A673 (cell line): ENCODE results near the gene MAPK8IP1. TPM values are rescaled to one million over a fixed set of nuclear protein-coding genes. Genes with fewer than 3 reads are reported as not detected.
A peak's percentile ranks its signal among the peaks of the same experiment; 100 is the strongest.

Experiments used
- BruUV-seq: library from RNA; stranded (reverse); fragments of 400-500 nt; replicated peaks from 2 replicates; lab custom pipeline; 2021; lab: Mats Ljungman, UMichigan
- CTCF ChIA-PET: fragments of 300-600 bp; sonication (Branson Sonifier 250); formaldehyde crosslinking; loops from one replicate; lab custom pipeline; 2022; ENCODE audit warnings: antibody characterized with exemption; lab: Charles Lee
- POLR2A ChIA-PET: fragments of 300-600 bp; sonication (Branson Sonifier 250); formaldehyde crosslinking; loops from one replicate; lab custom pipeline; 2022; ENCODE audit warnings: antibody characterized with exemption; ENCODE audit not compliant: low non-redundant PET; lab: Charles Lee
- DNase-seq: peaks from one replicate; pipeline ENCODE4 v3.0.0-alpha.2; 2015; ENCODE audit warnings: low spot score
- H3K27ac ChIP-seq: fragments of 200-600 bp; sonication (generic); 2 replicates; pipeline ENCODE4 v1.5.1; 2016; ENCODE audit warnings: mixed run types, low read depth, mild to moderate bottlenecking, mixed read lengths, antibody characterized with exemption, low read length; ENCODE audit not compliant: poor library complexity, severe bottlenecking
- H3K27me3 ChIP-seq: fragments of 200-600 bp; sonication (generic); replicated peaks from 2 replicates; pipeline ENCODE4 v1.6.1; 2017; ENCODE audit warnings: mixed run types, low read depth, mild to moderate bottlenecking, mixed read lengths, antibody characterized with exemption, low read length; ENCODE audit not compliant: insufficient read depth, poor library complexity
- H3K36me3 ChIP-seq: fragments of 200-600 bp; sonication (generic); 2 replicates; pipeline ENCODE4 v1.6.1; 2016; ENCODE audit warnings: mixed run types, mild to moderate bottlenecking, mixed read lengths, antibody characterized with exemption, low read length; ENCODE audit not compliant: insufficient read depth, poor library complexity, severe bottlenecking
- H3K4me1 ChIP-seq: fragments of 200-600 bp; sonication (generic); 2 replicates; pipeline ENCODE4 v1.6.1; 2017; ENCODE audit warnings: mixed run types, mild to moderate bottlenecking, mixed read lengths, antibody characterized with exemption, low read length; ENCODE audit not compliant: insufficient read depth, poor library complexity, severe bottlenecking
- H3K4me3 ChIP-seq: fragments of 200-600 bp; sonication (generic); 2 replicates; pipeline ENCODE4 v1.5.1; 2016; ENCODE audit warnings: low read depth, mixed run types, mild to moderate bottlenecking, mixed read lengths, low read length; ENCODE audit not compliant: poor library complexity, severe bottlenecking
- H3K9me3 ChIP-seq: fragments of 200-600 bp; sonication (generic); 2 replicates; pipeline ENCODE4 v1.6.1; 2016; ENCODE audit warnings: mixed run types, low read depth, mild to moderate bottlenecking, mixed read lengths, antibody characterized with exemption, low read length; ENCODE audit not compliant: poor library complexity, severe bottlenecking
- EZH2 ChIP-seq: fragments of 200-600 bp; sonication (generic); IDR thresholded peaks from 2 replicates; pipeline ENCODE4 v1.6.1; 2017; ENCODE audit warnings: borderline replicate concordance, low read depth, mild to moderate bottlenecking, mixed read lengths, antibody characterized with exemption, low read length; ENCODE audit not compliant: poor library complexity, severe bottlenecking
- intact Hi-C: fragments of 100-400 bp; cut with micrococcal nuclease; formaldehyde crosslinking; loops from one replicate; pipeline ENCODE4 v1.10.0; 2022; ENCODE audit not compliant: unreplicated experiment
- total RNA-seq: library from RNA; stranded (reverse); gene quantifications from 2 replicates; pipeline ENCODE4 v1.2.3, GENCODE V29; 2021
- TF ChIP-seq, protein P1 (sequence below): fragments of 300-800, 200-600 bp; sonication (generic); conservative IDR thresholded peaks from 2 replicates; pipeline ENCODE4 v1.5.1; 2017; ENCODE audit warnings: low read depth, mild to moderate bottlenecking, antibody characterized with exemption, low read length, moderate library complexity, mixed read lengths

The MAPK8IP1 gene
- total RNA-seq, 1 experiment from 2014 or later, result 46.0 TPM

DNA sequence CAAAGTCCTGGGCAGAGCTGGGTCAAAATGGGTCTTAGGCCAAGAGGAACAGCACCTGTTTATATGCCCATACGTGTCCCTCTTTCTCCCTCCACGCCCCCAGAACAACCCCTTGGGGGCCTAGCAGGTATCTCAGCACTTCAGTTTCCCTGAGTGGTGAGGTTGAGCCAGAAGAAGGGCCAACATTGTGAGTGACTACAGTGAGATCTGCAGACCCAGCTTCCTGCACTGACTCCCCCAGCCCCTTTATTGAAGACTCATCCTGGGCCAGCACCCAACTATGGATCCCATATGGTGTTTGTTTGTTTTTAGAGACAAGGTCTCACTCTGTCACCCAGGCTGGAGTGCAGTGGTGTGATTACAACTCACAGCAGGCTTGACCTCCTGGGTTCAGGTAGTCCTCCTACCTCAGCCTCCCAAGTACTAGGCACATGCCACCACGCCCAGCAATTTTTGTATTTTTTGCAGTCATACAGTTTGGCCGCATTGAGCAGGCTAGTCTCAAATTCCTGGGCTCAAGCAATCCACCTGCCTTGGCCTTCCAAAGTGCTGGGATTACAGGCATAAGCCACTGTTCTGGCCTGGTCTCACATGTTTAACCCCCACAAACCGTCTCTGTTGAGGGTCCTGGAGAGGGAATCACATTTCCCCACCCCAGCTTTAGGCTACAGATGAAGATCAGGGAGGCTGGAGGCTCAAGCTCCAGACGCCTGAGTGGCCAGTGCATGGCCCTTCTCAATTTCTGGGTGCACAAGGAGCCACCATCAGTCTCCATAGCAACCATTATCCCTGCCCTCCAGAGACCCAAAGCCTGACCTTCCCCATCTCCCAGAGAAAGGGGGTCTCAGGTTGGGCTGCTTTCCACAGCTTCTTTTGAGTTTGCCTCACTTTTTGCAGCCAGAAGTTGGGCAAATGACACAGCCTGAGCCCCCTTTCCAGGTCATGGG lies 35.4 kb downstream of the MAPK8IP1 start:
- CTCF ChIA-PET, result no interaction called here
- no peak for DNase-seq

DNA sequence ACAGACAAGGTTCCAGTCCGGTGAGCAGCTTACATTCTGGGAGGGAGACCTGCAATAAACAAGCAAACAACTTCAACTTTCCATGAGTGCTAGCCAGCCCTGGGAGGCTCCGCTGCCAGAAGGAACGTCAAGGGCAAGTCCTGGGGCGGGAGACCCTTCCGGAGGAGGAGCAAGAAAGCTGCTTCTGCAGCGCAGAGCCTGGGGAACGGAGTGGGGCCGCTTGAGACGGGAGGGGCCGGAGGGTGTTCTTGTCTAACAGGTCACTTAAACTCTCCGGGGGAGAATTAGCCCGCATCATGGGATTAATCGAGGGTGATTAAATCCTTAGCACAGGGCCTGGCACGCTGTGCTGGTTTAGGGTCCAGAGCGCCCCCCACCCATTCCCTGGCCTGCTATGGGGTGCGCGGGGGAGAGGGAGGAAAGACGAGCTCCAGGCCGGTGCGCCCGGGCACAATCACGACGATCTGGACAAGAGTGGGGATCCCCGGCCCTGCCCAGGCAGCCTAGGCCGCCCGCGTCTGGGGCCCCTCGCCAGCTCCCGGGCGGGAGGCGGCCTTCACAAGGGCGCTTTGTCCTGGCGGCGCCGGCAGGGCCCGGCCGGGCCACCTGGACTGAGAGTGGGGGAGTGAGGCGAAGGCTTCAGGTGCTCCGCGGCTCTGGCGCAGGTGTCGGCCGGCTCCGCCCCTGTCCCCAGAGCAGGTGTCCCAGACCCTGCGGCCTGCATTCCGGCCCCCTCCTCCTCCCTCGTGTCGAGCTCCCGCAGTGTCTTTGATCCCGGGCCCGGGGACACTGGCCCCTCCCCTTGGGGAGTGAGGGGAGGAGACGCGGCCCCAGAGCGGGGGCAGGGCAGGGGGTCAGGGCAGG lies 36.3 kb downstream of the MAPK8IP1 start:
- POLR2A ChIA-PET, result no interaction called here
- BruUV-seq, result no TSS peak
- Histone ChIP-seq H3K36me3 (no peaks in the 10 kb centered on the region), H3K4me1 (peaks cover 13% of the 10 kb centered on the region), H3K27ac (no peak overlapping the region), H3K9me3 (no peaks in the 10 kb centered on the region), H3K27me3 (no peaks in the 10 kb centered on the region), H3K4me3 (peak overlapping the region; percentile 66)
- intact Hi-C loops, result no loop called here
- DNase-seq, result peak; percentile 45
- CTCF ChIA-PET, result no interaction called here
- TF ChIP-seq, protein P1, sequence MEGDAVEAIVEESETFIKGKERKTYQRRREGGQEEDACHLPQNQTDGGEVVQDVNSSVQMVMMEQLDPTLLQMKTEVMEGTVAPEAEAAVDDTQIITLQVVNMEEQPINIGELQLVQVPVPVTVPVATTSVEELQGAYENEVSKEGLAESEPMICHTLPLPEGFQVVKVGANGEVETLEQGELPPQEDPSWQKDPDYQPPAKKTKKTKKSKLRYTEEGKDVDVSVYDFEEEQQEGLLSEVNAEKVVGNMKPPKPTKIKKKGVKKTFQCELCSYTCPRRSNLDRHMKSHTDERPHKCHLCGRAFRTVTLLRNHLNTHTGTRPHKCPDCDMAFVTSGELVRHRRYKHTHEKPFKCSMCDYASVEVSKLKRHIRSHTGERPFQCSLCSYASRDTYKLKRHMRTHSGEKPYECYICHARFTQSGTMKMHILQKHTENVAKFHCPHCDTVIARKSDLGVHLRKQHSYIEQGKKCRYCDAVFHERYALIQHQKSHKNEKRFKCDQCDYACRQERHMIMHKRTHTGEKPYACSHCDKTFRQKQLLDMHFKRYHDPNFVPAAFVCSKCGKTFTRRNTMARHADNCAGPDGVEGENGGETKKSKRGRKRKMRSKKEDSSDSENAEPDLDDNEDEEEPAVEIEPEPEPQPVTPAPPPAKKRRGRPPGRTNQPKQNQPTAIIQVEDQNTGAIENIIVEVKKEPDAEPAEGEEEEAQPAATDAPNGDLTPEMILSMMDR, result no peak
- no peak for TF ChIP-seq EZH2

More for the DNA sequence above, 35.4 kb downstream of the MAPK8IP1 start:
- Histone ChIP-seq H3K9me3 (no peaks in the 10 kb centered on the region), H3K27me3 (no peaks in the 10 kb centered on the region), H3K4me3 (no peak overlapping the region), H3K36me3 (no peaks in the 10 kb centered on the region), H3K27ac (no peak overlapping the region), H3K4me1 (peaks cover 15% of the 10 kb centered on the region)
- POLR2A ChIA-PET, result no interaction called here
- no TSS peak for BruUV-seq
- intact Hi-C loops, result no loop called here
- TF ChIP-seq, protein P1, result no peak
- no peak for TF ChIP-seq EZH2

DNA sequence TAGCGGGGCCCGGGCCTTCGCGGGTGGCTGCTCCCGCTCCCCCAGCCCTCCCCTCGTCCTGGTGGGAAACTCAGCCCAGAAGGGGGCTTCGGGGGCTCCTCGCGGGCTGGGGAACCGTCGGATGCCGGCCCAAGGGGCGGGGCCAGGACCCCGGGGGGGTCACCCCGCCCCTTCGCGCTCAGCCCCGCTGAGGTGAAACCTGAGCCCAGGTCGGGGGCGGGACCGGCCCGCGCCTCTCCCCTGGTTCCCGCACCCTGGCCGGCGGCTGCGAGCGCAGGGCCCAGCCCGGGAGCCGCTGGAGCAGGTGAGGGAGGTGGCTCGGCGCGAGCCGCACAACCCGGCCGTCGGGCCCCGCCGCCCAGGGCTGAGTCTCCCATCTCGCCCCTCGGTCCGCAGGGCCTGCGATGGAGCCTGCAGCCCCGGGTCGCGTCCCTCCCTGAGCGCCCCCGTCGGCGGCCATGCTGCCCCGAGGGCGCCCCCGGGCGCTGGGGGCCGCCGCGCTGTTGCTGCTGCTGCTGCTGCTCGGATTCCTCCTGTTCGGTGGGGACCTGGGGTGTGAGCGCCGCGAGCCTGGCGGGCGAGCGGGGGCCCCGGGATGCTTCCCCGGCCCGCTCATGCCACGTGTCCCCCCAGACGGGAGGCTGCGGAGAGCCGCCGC lies 37.1 kb downstream of the MAPK8IP1 start, which contains the start of gene LARGE2:
TSS of gene LARGE2 (plus strand) at position 232 of the 658 bp plus-strand sequence. CDS start at position 459, 227 bp downstream.
- H3K4me1 ChIP-seq, result peaks cover 7% of the 10 kb centered on the region
- H3K36me3 ChIP-seq, result no peaks in the 10 kb centered on the region
- no peak within 1 kb of the TSS for H3K27ac ChIP-seq
- intact Hi-C loops, result no loop called here
- BruUV-seq, result no TSS peak
- CTCF ChIA-PET, result no interaction called here
- TF ChIP-seq, protein P1, result no peak; the same call in 1 of the 2 replicates
- TF ChIP-seq EZH2, result no peak
- POLR2A ChIA-PET, result no interaction called here
- peak within 1 kb of the TSS; percentile 66 for H3K4me3 ChIP-seq
- H3K9me3 ChIP-seq, result no peaks in the 10 kb centered on the region
- no peaks in the 10 kb centered on the region for H3K27me3 ChIP-seq
- DNase-seq, result peak; percentile 77
